SK-N-SH (cell line): ENCODE data around the gene ORC5.

ENCODE experiments used
- EP300 ChIP-seq, 2 experiments: IDR thresholded peaks; 2 replicates each; pipeline versions ENCODE4 v1.4.0 to v1.6.1; 2012; ENCODE audit warnings: borderline replicate concordance in 1 of 2, low read depth in 1 of 2, low read length in 1 of 2
- TF ChIP-seq, protein P1 (sequence below): IDR thresholded peaks from 2 replicates; pipeline ENCODE4 v1.4.0; 2012; ENCODE audit warnings: low read depth, borderline replicate concordance

- TF ChIP-seq EP300 (IDR thresholded peaks at IDR 0.05; ENCODE audit: borderline replicate concordance in 1 of 2, low read depth in 1 of 2, low read length in 1 of 2) = no peak
- TF ChIP-seq, protein P1, sequence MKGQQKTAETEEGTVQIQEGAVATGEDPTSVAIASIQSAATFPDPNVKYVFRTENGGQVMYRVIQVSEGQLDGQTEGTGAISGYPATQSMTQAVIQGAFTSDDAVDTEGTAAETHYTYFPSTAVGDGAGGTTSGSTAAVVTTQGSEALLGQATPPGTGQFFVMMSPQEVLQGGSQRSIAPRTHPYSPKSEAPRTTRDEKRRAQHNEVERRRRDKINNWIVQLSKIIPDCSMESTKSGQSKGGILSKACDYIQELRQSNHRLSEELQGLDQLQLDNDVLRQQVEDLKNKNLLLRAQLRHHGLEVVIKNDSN = no peak
Observed at GRCh38 chr7:104208421-104208780, 588 bp upstream of the ORC5 start.
